AG20443 (cell line): ENCODE data around the gene VPS13C.
"Not testable (repeated sequence)": the region's sequence is repeated elsewhere in the genome, so short reads cannot be mapped to it uniquely, and the experiment has no call there.

ENCODE experiments used
- DNase-seq: peaks from one replicate; pipeline ENCODE4 v3.0.0; 2012; ENCODE audit warnings: low spot score, mixed read lengths

Gene VPS13C

GRCh38 chr15:62035256-62035924, 24.9 kb downstream of the VPS13C start:
- DNase-seq: peak; percentile 29

GRCh38 chr15:62027916-62028315, 32.3 kb downstream of the VPS13C start:
- DNase-seq: no peak

DNA sequence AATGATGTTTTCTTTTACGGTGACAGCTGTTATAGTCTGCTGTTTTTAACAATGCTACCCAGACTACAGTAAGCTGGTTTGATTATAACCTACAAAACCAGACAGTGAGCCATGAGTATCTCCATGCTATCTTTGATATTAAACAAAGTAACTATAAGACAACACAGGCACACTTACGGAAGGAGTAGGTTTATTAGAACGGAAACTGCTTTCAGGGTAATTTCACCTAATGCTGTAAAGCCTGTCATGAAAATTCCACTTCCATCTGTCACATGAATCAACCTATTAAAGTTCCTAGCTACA, 33.0 kb downstream of the VPS13C start:
- DNase-seq: no peak

GRCh38 chr15:62026487-62027262, 33.6 kb downstream of the VPS13C start:
- DNase-seq: no peak

DNA sequence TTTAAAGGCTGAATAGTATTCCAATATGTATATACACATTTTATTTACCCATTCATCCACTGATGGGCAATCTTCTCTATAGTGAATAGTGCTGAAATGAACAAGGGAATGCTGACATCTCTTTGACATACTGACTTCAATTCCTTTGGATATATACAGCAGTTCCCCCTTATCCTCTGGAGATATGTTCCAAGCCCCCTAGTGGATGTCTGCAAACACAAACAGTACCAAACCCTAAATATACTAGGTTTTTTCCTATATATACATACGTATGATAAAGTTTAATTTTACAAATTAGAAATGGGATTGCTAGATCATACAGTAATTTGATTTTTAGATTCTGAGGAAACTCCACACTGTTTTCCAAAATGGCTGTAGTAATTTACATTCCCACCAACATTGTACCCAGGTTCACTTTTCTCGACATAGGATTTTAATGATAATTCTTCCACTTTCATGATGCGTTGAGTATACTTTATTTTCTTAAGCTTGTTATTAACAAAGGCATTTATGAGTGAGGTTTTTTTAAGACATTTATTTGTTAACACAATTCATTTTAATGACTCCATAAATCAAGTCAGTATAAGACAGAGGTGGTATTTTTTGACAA, 38.2 kb downstream of the VPS13C start:
- no peak for DNase-seq

- DNase-seq: peak; percentile 8
Observed at GRCh38 chr15:62020576-62021160, 39.6 kb downstream of the VPS13C start.

- not testable (repeated sequence) for DNase-seq
Observed at GRCh38 chr15:62005354-62005753, 54.9 kb downstream of the VPS13C start.

GRCh38 chr15:61997786-61998185, 62.5 kb downstream of the VPS13C start:
- DNase-seq: no peak

DNA sequence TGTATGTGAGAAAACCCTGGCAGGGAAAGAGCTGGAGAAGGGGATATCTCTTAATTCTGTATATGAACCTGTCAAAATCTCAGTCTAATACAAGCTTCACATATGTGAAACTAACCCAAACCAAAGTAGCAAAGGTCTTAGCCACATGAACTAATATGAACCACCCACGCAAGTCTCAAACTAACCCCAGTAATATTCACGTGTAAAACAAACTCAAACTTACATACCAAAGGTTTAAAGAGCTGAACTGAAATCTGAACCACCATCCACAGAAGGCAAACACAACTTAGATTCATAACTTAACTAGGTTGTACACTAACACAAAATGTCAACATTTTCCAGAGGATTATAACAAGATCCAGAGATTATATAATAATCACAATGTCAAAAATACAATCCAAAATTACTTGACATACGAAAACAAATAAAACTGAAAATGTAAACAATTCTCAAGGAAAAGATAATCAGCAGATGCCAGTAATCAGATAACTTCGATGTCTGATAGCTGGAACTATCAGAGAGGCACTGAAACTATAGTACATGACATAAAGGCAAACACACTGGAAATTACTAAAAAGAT, 64.1 kb downstream of the VPS13C start:
- no peak for DNase-seq

DNA sequence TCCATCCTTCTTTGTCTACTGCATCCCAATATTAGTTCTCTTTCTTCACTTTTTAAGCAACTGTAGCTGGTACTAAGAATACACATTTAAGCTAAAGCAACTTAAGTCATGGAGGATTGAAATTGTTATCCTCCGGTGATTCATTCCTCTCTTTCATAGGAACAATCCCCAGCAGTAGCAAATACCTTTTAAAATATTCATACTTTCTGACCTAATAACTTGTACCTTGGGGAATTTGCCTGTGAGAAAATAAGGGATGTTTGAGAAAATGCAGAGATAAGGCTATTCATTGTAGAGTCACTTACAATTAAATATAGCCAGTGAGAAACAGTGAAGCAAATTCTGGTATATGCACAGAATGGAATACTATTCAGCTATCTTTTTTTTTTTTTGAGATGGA, 66.0 kb downstream of the VPS13C start:
- peak; percentile 43 for DNase-seq

DNA sequence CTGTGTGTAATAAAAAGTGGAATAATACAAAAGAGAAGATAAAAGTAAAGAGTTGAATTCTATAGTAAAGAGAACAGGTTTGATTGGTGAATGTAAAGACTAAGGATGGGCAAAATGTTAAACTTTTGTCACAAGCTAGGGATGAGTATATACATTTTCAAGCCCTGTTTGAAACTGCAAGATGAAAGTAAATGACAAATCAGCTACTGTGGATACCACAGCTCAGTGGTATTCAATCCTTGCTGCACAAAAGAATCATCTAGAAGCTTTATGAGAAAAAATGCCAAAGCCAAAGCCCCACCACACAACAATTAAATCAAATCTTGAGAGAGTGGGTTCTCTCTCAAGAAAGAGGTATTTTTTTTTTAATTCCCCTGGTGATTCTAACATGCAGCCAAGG, 67.7 kb downstream of the VPS13C start:
- DNase-seq: no peak

- no peak for DNase-seq
Observed at GRCh38 chr15:61989667-61990066, 70.6 kb downstream of the VPS13C start.

- DNase-seq: no peak
Observed at GRCh38 chr15:61987824-61988223, 72.4 kb downstream of the VPS13C start.

DNA sequence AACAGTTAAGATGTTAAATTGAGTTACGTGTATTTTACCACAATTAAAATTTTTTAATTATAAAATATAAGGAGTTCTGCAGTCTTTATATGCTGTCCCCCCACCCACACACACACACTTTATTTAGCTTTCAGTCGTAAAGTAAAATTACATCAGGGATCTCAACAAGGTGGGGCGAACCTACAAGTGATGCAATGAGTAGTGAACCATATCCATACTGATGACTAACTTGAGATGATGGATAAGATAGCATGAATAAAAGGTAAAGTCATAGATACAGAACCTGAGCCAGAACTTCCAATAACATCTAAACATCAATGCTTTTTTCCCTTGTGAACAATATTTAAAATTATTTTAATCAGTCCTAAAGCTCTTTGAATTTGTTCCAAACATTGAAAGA, 77.2 kb downstream of the VPS13C start:
- DNase-seq: no peak

- no peak for DNase-seq
Observed at GRCh38 chr15:61978225-61978624, 82.0 kb downstream of the VPS13C start.

- no peak for DNase-seq
Observed at GRCh38 chr15:61974759-61975158, 85.5 kb downstream of the VPS13C start.

GRCh38 chr15:61974118-61974517, 86.1 kb downstream of the VPS13C start:
- DNase-seq: no peak

GRCh38 chr15:61951949-61952348, 108.3 kb downstream of the VPS13C start:
- no peak for DNase-seq

- no peak for DNase-seq
Observed at GRCh38 chr15:61946778-61947177, 113.5 kb downstream of the VPS13C start.

DNA sequence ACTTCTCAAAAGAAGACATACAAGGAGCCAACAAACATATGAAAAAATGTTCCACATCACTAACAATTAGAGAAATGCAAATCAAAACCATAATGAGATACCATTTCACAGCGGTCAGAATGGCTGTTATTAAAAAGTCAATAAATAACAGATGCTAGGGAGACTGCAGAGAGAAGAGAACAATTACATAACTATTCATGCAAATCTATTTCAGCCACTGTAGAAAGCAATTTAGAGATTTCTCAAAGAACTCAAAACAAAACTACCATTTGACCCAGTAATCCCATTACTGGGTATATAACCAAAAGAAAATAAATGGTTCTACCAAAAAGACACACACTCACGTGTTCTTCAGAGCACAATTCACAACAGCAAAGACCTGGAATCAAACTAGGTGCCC, 116.3 kb downstream of the VPS13C start:
- no peak for DNase-seq

DNA sequence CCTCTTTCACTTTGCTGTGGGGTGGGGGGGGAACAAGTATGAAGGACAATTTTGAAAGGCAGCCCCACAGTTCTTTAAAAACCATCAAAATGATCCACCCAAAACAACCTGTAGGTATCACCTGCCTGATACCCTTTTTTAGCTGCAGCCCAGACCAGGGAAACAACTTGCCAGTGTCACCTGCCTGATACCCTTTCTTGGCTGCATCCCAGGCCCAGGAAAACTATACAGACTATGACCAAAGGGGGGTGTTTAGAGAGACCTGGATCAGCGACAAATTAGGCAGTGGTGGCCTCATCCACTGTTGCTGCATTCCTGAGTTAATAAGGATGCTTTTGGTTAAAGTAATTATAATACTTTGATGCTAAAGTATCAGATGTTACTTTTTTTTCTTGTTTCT, 122.0 kb downstream of the VPS13C start:
- no peak for DNase-seq

- no peak for DNase-seq
Observed at GRCh38 chr15:61936528-61937195, 123.6 kb downstream of the VPS13C start.
